D721Med (cell line): ENCODE data around the gene FAM43A.

Experiments used
- DNase-seq: peaks from one replicate; pipeline ENCODE4 v3.0.0; 2011; ENCODE audit warnings: low spot score; ENCODE audit not compliant: insufficient read length
- FAIRE-seq: peaks from 2 replicates; lab custom pipeline; 2011; peaks lifted over from hg19 to GRCh38; lab: Jason Lieb, UNC
- TF ChIP-seq, protein P1 (sequence below): IDR thresholded peaks from 2 replicates; pipeline ENCODE4 v1.5.1; 2012; ENCODE audit warnings: mild to moderate bottlenecking, control low read depth; ENCODE audit not compliant: insufficient read depth; ENCODE audit errors: missing control alignments

FAM43A gene

DNA sequence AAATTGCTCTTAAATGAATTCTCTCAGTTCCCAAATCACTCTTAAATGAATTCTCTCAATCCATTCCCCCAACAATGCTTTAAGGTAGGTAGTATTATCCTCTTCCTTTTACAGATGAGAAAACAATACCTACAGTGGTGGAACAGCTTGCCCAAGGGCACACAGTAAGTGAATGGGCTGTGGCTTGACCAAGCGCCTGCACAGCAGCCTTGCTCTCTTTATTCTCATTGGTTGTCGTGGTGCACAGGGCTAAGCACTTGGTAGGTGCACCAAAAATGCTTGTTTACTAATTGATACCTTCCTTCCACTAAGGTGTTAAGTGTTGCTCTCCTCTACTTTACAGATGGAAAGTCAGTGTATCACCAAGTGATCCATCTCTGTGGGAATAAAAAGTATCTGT lies 43.3 kb downstream of the FAM43A start:
- TF ChIP-seq, protein P1, sequence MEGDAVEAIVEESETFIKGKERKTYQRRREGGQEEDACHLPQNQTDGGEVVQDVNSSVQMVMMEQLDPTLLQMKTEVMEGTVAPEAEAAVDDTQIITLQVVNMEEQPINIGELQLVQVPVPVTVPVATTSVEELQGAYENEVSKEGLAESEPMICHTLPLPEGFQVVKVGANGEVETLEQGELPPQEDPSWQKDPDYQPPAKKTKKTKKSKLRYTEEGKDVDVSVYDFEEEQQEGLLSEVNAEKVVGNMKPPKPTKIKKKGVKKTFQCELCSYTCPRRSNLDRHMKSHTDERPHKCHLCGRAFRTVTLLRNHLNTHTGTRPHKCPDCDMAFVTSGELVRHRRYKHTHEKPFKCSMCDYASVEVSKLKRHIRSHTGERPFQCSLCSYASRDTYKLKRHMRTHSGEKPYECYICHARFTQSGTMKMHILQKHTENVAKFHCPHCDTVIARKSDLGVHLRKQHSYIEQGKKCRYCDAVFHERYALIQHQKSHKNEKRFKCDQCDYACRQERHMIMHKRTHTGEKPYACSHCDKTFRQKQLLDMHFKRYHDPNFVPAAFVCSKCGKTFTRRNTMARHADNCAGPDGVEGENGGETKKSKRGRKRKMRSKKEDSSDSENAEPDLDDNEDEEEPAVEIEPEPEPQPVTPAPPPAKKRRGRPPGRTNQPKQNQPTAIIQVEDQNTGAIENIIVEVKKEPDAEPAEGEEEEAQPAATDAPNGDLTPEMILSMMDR = no peak
- DNase-seq = no peak
- no peak for FAIRE-seq

DNA sequence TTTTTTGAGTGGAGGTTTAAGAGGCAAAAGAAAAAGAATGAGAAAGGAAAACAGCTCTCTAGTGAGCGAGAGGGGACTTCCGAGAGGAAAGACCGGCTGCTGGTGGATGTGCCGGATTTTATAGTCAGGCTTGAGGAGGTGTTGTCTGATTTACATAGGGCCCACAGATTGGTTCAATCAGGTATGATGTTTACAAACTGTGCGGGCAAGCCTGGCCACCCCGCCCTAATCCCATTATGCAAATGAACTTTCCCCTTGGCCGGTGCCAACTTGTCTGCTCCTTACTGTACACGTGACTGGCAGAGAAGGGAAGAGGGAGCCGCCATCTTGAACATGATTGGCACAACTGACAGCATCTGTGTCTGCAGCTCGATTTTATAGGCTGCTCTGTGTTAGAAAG lies 44.7 kb downstream of the FAM43A start:
- no peak for FAIRE-seq
- TF ChIP-seq, protein P1 = no peak
- DNase-seq = no peak

DNA sequence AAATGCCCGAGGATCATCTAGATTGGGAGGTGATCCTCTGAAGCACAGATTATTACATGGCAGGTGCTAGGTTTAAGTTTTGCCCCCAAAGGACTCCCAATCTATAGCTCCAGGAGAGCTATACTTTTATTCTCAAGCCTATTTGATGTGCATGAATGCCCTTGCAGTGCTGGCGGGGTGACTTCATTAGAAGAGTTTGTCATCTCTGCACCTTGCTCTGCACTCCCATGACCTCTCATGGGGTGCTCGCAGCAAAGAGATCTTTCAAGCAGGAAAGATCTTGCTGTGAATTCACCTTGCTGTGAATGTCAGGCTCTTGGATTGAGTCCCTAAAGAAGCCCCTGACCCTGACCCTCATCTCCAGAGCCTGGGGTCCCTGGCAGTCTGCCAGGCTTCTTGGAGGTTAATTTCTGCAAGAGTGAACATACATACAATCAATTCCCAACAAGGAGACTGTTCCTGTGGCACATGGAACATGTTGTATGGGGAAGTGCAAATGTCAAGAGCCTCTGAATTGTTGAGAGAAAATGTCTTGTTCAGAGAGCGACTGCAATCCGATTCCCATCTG lies 45.9 kb downstream of the FAM43A start:
- DNase-seq (no peak), FAIRE-seq (no peak)
- TF ChIP-seq, protein P1 = no peak

DNA sequence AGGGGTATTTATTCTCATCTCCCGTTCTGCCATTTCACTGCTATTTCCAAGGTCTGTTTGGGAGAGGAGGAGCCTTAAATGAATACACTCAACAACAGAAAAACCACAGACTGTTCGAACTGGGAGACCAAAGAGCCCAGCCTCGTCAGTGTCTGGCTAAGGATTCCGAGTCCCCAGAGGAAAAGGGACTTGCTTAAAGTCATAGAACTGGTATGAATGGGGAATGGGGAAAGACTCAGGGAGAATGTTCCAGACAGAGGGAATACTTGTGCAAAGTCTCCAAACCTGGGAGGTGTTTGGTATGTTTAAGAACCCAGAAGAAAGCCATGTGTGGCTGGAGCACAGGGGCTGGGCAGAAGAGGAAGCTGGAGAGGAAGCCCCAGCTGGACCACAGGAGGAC lies 46.9 kb downstream of the FAM43A start:
- TF ChIP-seq, protein P1 = no peak
- DNase-seq (no peak), FAIRE-seq (no peak)

DNA sequence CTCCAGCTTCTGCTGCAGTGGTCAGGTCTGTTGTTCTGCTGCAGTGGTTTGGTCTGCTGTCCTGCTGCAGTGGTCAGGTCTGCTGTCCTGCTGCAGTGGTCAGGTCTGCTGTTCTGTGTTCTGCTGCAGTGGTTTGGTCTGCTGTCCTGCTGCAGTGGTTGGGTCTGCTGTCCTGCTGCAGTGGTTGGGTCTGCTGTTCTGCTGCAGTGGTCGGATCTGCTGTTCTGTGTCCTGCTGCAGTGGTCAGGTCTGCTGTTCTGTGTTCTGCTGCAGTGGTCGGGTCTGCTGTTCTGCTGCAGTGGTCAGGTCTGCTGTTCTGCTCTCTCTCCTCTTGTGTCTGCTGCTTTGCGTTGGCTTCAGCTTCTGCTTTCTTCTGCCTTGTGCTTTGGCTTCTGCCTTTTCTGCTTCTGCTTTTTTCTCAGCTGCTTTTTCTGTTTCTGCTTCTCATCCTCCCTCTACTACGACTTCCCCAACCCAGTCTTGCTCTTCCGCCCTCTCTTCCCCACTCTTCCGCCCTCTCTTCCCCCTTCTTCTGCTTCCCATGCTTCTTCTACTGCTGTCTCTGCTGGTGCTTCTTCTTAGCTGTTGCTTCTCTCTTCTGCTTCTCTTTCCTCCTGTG lies 50.7 kb downstream of the FAM43A start:
- TF ChIP-seq, protein P1 = no peak
- DNase-seq = no peak
- no peak for FAIRE-seq

DNA sequence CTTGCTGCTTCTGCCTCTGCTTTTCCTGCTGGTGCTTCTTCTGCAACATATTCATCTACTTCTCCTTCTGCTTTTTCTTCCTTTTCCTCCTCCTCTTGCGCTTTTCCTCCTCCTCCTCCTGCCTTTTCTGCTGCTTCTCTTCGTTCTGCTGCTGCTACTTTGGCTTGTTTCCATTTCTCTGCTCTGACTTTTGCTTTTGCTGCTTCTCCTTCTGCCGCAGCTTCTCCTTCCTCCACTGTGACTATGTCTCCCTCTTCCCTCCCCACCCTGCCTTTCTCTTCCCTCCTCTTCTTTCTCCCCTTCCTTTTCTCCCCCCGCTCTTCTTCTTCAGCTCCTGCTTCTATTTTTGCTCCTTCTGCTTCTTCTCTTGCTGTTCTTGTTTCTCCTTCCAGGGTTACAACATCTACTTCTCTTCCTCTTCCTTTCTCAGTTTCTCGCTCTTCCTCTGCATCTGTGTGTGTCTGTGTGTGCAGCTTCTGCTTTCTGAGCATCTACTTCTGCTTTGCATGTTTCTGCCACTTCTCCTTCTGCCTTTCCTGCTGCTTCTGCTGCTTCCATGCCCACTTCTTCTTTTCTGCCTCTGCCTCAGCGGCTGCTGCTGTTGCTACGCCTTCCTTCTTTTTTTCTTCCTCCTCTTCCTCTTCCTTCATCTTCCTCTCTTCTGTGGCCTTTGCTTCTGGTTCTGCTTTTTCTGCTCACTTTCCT lies 51.4 kb downstream of the FAM43A start:
- TF ChIP-seq, protein P1 = no peak
- no peak for FAIRE-seq
- no peak for DNase-seq
